H9 (cell line): ENCODE results near the gene TLL2. TPM values are rescaled to one million over a fixed set of nuclear protein-coding genes. Genes with fewer than 3 reads are reported as not detected.

Source experiments
- DNase-seq: peaks from one replicate; pipeline ENCODE4 v3.0.0-alpha.2; 2017
- H2AFZ ChIP-seq: one replicate; pipeline ENCODE4 v1.6.1; 2013; ENCODE audit warnings: mild to moderate bottlenecking, low read length, control low read depth, moderate library complexity
- H2AK5ac ChIP-seq: 2 replicates; pipeline ENCODE4 v1.6.1; 2013; ENCODE audit warnings: low read length, control low read depth, mixed read lengths; ENCODE audit not compliant: insufficient read length
- H2BK120ac ChIP-seq: one replicate; pipeline ENCODE4 v1.6.1; 2013; ENCODE audit warnings: low read depth, mild to moderate bottlenecking, low read length, control low read depth, inconsistent platforms; ENCODE audit not compliant: poor library complexity, severe bottlenecking
- H2BK12ac ChIP-seq: 2 replicates; pipeline ENCODE4 v1.6.1; 2013; ENCODE audit warnings: low read length, control low read depth, mixed read lengths, low read depth; ENCODE audit not compliant: insufficient read length
- H2BK15ac ChIP-seq: 2 replicates; pipeline ENCODE4 v1.6.1; 2013; ENCODE audit warnings: low read depth, low read length, control low read depth
- H2BK20ac ChIP-seq: one replicate; pipeline ENCODE4 v1.6.1; 2013; ENCODE audit warnings: low read depth, mild to moderate bottlenecking, low read length, control low read depth, inconsistent platforms; ENCODE audit not compliant: poor library complexity, severe bottlenecking
- H2BK5ac ChIP-seq: 2 replicates; pipeline ENCODE4 v1.6.1; 2013; ENCODE audit warnings: low read length, control low read depth, mixed read lengths; ENCODE audit not compliant: insufficient read length
- H3K14ac ChIP-seq: 2 replicates; pipeline ENCODE4 v1.6.1; 2013; ENCODE audit warnings: low read length, control low read depth; ENCODE audit not compliant: insufficient read depth
- H3K18ac ChIP-seq: 2 replicates; pipeline ENCODE4 v1.6.1; 2013; ENCODE audit warnings: low read depth, mild to moderate bottlenecking, mixed read lengths, low read length, control low read depth; ENCODE audit not compliant: insufficient read length
- H3K23ac ChIP-seq: 2 replicates; pipeline ENCODE4 v1.6.1; 2013; ENCODE audit warnings: low read length, control low read depth, mixed read lengths, low read depth; ENCODE audit not compliant: insufficient read length
- H3K23me2 ChIP-seq: 2 replicates; pipeline ENCODE4 v1.6.1; 2013; ENCODE audit warnings: low read depth, mild to moderate bottlenecking, mixed read lengths, low read length, control low read depth; ENCODE audit not compliant: insufficient read length, poor library complexity, severe bottlenecking
- H3K27ac ChIP-seq: 2 replicates; pipeline ENCODE4 v1.5.1; 2013; ENCODE audit warnings: low read length, control low read depth, mixed read lengths, low read depth; ENCODE audit not compliant: insufficient read length
- H3K27me3 ChIP-seq: 2 replicates; pipeline ENCODE4 v1.6.1; 2013; ENCODE audit warnings: low read length, control low read depth, inconsistent platforms; ENCODE audit not compliant: insufficient read depth
- H3K4ac ChIP-seq: 2 replicates; pipeline ENCODE4 v1.6.1; 2013; ENCODE audit warnings: low read depth, mild to moderate bottlenecking, control low read depth, inconsistent platforms, low read length, moderate library complexity
- H3K4me1 ChIP-seq: 2 replicates; pipeline ENCODE4 v1.6.1; 2013; ENCODE audit warnings: low read length, control low read depth, inconsistent platforms; ENCODE audit not compliant: insufficient read depth
- H3K4me2 ChIP-seq: 2 replicates; pipeline ENCODE4 v1.6.1; 2013; ENCODE audit warnings: low read length, control low read depth, mixed read lengths; ENCODE audit not compliant: insufficient read length, insufficient read depth
- H3K56ac ChIP-seq: 2 replicates; pipeline ENCODE4 v1.6.1; 2013; ENCODE audit warnings: low read depth, mild to moderate bottlenecking, mixed read lengths, low read length, control low read depth; ENCODE audit not compliant: insufficient read length
- H3K79me1 ChIP-seq: 2 replicates; pipeline ENCODE4 v1.6.1; 2013; ENCODE audit warnings: low read depth, mild to moderate bottlenecking, moderate library complexity, low read length, control low read depth, inconsistent platforms; ENCODE audit not compliant: insufficient read depth, poor library complexity, severe bottlenecking
- H3K79me2 ChIP-seq: 2 replicates; pipeline ENCODE4 v1.6.1; 2013; ENCODE audit warnings: low read length, control low read depth, inconsistent platforms; ENCODE audit not compliant: insufficient read depth
- H3K9ac ChIP-seq: 2 replicates; pipeline ENCODE4 v1.6.1; 2013; ENCODE audit warnings: low read length, control low read depth, mixed read lengths; ENCODE audit not compliant: insufficient read length; ENCODE audit errors: extremely low read depth
- H3K9me3 ChIP-seq: one replicate; pipeline ENCODE4 v1.6.1; 2013; ENCODE audit warnings: low read depth, low read length, inconsistent platforms; ENCODE audit not compliant: control insufficient read depth
- H3T11ph ChIP-seq: one replicate; pipeline ENCODE4 v1.6.1; 2013; ENCODE audit warnings: mild to moderate bottlenecking, low read length, control low read depth, inconsistent platforms
- H4K20me1 ChIP-seq: one replicate; pipeline ENCODE4 v1.6.1; 2013; ENCODE audit not compliant: control insufficient read depth, insufficient read length, insufficient read depth
- H4K5ac ChIP-seq: 2 replicates; pipeline ENCODE4 v1.6.1; 2013; ENCODE audit warnings: low read depth, mild to moderate bottlenecking, mixed read lengths, low read length, control low read depth; ENCODE audit not compliant: insufficient read length
- H4K8ac ChIP-seq: replicated peaks from 2 replicates; pipeline ENCODE4 v1.6.1; 2013; ENCODE audit warnings: low read length, control low read depth, mixed read lengths, low read depth; ENCODE audit not compliant: insufficient read length
- H4K91ac ChIP-seq: 2 replicates; pipeline ENCODE4 v1.6.1; 2013; ENCODE audit warnings: low read depth, mild to moderate bottlenecking, moderate library complexity, mixed read lengths, low read length, control low read depth; ENCODE audit not compliant: insufficient read length
- H3K27ac Mint-ChIP-seq, 3 experiments: 2 replicates in 2 of 3; 3 replicates in 1 of 3; pipeline ENCODE4 v1.8.0; 2020 to 2021; ENCODE audit warnings: mixed read lengths in 3 of 3, mild to moderate bottlenecking in 1 of 3, moderate library complexity in 1 of 3
- H3K27me3 Mint-ChIP-seq: 2 replicates; pipeline ENCODE4 v1.8.0; 2021; ENCODE audit warnings: low read depth, mild to moderate bottlenecking, moderate library complexity, mixed read lengths
- H3K36me3 Mint-ChIP-seq, 3 experiments: 2 replicates in 2 of 3; 3 replicates in 1 of 3; pipeline ENCODE4 v1.8.0; 2020 to 2021; ENCODE audit warnings: low read depth in 3 of 3, mixed read lengths in 3 of 3; ENCODE audit not compliant: insufficient read depth in 1 of 3
- H3K4me1 Mint-ChIP-seq, 2 experiments: 2 replicates each; pipeline ENCODE4 v1.8.0; 2020; ENCODE audit warnings: mixed read lengths in 2 of 2
- H3K4me3 Mint-ChIP-seq, 2 experiments: 2 replicates in 1 of 2; 3 replicates in 1 of 2; pipeline ENCODE4 v1.8.0; 2020 to 2021; ENCODE audit warnings: mild to moderate bottlenecking in 2 of 2, mixed read lengths in 2 of 2, moderate library complexity in 1 of 2
- H3K9me3 Mint-ChIP-seq, 2 experiments: 2 replicates in 1 of 2; 3 replicates in 1 of 2; pipeline ENCODE4 v1.8.0; 2020; ENCODE audit warnings: mild to moderate bottlenecking in 2 of 2, mixed read lengths in 2 of 2, moderate library complexity in 1 of 2
- WGBS: extraction: QIAGEN DNeasy Blood & Tissue Kit; methylation state at CpG from one replicate; pipeline ENCODE4 v1.1.7; 2013; ENCODE audit warnings: missing lambda C conversion rate, low lambda C conversion rate, mixed read lengths; ENCODE audit not compliant: insufficient read length; ENCODE audit errors: extremely low coverage; 5-methylcytosine and 5-hydroxymethylcytosine counted together
- total RNA-seq: library from RNA; stranded (reverse); gene quantifications from 2 replicates; pipeline ENCODE4 v1.2.1, GENCODE V29; 2021
- TF ChIP-seq, protein P1 (sequence below): fragments of 200-600 bp; sonication (generic); conservative IDR thresholded peaks from 3 replicates; pipeline ENCODE4 v1.8.0; 2021; ENCODE audit warnings: antibody characterized with exemption, mild to moderate bottlenecking

TLL2 gene
- total RNA-seq, 1 experiment from 2014 or later: 1.4 TPM

DNA sequence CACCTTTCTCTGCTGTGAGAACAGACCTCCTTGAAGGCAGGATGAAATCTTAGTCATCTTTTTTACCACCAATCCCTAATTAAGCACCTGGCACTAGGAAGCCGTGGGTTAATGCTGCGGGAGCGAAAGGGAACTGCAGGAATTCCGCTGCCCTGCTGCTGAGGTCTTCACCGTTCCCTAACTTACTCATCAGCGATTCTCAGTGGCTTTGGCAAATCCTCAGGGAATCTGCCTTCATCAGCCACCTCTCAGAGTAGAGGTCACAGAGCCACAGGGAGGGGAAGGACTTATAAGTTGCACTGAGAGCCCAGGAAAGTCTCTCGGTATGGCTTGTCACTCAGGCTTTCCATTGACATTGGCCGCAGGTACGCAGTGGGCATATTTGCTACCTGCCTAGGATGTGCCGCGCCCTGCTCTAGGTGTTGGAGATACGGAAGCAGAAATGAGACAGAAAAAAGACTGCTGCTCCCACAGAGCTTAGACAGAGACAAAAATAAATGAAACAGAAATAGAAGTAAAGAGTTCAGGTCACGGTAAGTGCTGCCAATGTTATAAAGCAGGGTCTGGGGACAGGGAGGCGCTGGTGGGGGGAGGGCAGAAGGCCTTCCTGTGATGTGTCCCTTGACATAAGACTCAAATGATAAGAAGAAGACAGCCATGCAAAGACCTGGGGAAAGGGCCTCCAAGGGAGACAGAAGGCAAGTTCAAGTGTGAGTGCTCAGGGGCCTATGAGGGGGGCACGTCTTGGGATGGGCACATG, 82.3 kb downstream of the TLL2 start:
- WGBS: no CpG with 5 or more reads among the region's 15 CpGs
- no peaks in the 10 kb centered on the region for H3K27me3 Mint-ChIP-seq
- no peak overlapping the region; a peak in 1 of 7 replicates for H3K27ac Mint-ChIP-seq

More for the DNA sequence above, 82.3 kb downstream of the TLL2 start:
- Histone ChIP-seq H3K79me1 (no peaks in the 10 kb centered on the region), H4K91ac (no peak overlapping the region), H2BK12ac (no peak overlapping the region), H2BK15ac (no peak overlapping the region), H3K23me2 (no peaks in the 10 kb centered on the region), H3K4ac (no peak overlapping the region), H3T11ph (no peak overlapping the region), H3K4me1 (no peaks in the 10 kb centered on the region), H3K14ac (no peak overlapping the region), H3K9ac (no peak overlapping the region), H2AFZ (no peak overlapping the region), H2BK120ac (no peak overlapping the region), H2BK20ac (no peak overlapping the region), H2BK5ac (no peak overlapping the region), H4K8ac (no peak overlapping the region), H3K18ac (no peak overlapping the region), H3K79me2 (no peaks in the 10 kb centered on the region), H3K56ac (no peak overlapping the region), H3K23ac (no peak overlapping the region), H3K4me2 (no peak overlapping the region), H3K27ac (no peak overlapping the region), H4K5ac (no peak overlapping the region), H3K9me3 (no peaks in the 10 kb centered on the region), H4K20me1 (no peaks in the 10 kb centered on the region), H2AK5ac (no peak overlapping the region), H3K27me3 (no peaks in the 10 kb centered on the region)
- no peak for DNase-seq
- TF ChIP-seq, protein P1, sequence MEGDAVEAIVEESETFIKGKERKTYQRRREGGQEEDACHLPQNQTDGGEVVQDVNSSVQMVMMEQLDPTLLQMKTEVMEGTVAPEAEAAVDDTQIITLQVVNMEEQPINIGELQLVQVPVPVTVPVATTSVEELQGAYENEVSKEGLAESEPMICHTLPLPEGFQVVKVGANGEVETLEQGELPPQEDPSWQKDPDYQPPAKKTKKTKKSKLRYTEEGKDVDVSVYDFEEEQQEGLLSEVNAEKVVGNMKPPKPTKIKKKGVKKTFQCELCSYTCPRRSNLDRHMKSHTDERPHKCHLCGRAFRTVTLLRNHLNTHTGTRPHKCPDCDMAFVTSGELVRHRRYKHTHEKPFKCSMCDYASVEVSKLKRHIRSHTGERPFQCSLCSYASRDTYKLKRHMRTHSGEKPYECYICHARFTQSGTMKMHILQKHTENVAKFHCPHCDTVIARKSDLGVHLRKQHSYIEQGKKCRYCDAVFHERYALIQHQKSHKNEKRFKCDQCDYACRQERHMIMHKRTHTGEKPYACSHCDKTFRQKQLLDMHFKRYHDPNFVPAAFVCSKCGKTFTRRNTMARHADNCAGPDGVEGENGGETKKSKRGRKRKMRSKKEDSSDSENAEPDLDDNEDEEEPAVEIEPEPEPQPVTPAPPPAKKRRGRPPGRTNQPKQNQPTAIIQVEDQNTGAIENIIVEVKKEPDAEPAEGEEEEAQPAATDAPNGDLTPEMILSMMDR: no peak
- no peak overlapping the region for H3K4me3 Mint-ChIP-seq
- peaks cover 8 to 9% of the 10 kb centered on the region in 2 experiments; a peak in 4 of 5 replicates for H3K9me3 Mint-ChIP-seq
- H3K4me1 Mint-ChIP-seq: peaks cover 2 to 9% of the 10 kb centered on the region in 2 experiments; a peak in 2 of 4 replicates
- peaks cover 0 to 9% (median 0%) of the 10 kb centered on the region in 3 experiments; a peak in 2 of 7 replicates for H3K36me3 Mint-ChIP-seq
